Psoas muscle (tissue), 8 donors: ENCODE measurements around the gene EVPL. TPM values are rescaled to one million over a fixed set of nuclear protein-coding genes. Genes with fewer than 3 reads are reported as not detected.

Experiments used
- ATAC-seq, 4 donors: fragments of 200-7000 bp; cut with Tn5 transposase; one replicate each; pipeline ENCODE4 v1.9.1; 2020; ENCODE audit warnings: moderate library complexity in 3 of 4, mild to moderate bottlenecking in 2 of 4
- DNase-seq, 2 donors: peaks; one replicate each; pipeline ENCODE4 v3.0.0-alpha.2; 2020
- H3K27ac ChIP-seq: fragments of 200-600 bp; one replicate; pipeline ENCODE4 v1.8.0; 2022
- H3K27me3 ChIP-seq, 3 donors: fragments of 200-600 bp in 1 of 3; one replicate each; pipeline versions ENCODE4 v1.6.1 to v1.8.0; 2013 to 2022; ENCODE audit warnings: low read length in 2 of 3, mild to moderate bottlenecking in 2 of 3, moderate library complexity in 1 of 3; ENCODE audit not compliant: insufficient read depth in 3 of 3
- H3K36me3 ChIP-seq, 2 donors: fragments of 200-600 bp in 1 of 2; one replicate each; pipeline versions ENCODE4 v1.6.1 to v1.8.0; 2013 to 2022; ENCODE audit warnings: low read depth in 1 of 2, mild to moderate bottlenecking in 1 of 2, moderate library complexity in 1 of 2; ENCODE audit not compliant: insufficient read depth in 1 of 2
- H3K4me1 ChIP-seq: fragments of 200-600 bp; one replicate; pipeline ENCODE4 v1.8.0; 2022
- H3K4me3 ChIP-seq: fragments of 200-600 bp; one replicate; pipeline ENCODE4 v1.8.0; 2022; ENCODE audit warnings: mild to moderate bottlenecking
- H3K9me3 ChIP-seq: fragments of 200-600 bp; one replicate; pipeline ENCODE4 v1.8.0; 2022
- CTCF ChIP-seq: fragments of 200-600 bp; IDR thresholded peaks from one replicate; pipeline ENCODE4 v1.8.0; 2022; ENCODE audit warnings: antibody characterized with exemption
- WGBS, 3 donors: extraction: QIAGEN DNeasy Blood & Tissue Kit; methylation state at CpG; one replicate each; pipeline versions ENCODE4 v1.1.6 to v1.1.7; 2013; 5-methylcytosine and 5-hydroxymethylcytosine counted together
- intact Hi-C, 2 donors: fragments of 100-400 bp; cut with DNase I; formaldehyde crosslinking; loops; one replicate each; pipeline versions ENCODE4 v1.11.0 to v1.14.2; 2022
- long read RNA-seq, 2 donors: library from polyadenylated mRNA; unstranded; transcript quantifications; one replicate each; pipeline ENCODE4 v2.0.0, GENCODE V29; 2021
- polyA plus RNA-seq, 3 donors: library from polyadenylated mRNA; stranded (reverse); fragments of 200-250 nt; gene quantifications; one replicate each; pipeline ENCODE4 v1.2.3, GENCODE V29; 2013
- total RNA-seq, 4 donors: library from RNA; stranded (reverse); fragmentation: NEBNext Ultra II Directional in 2 of 4; extraction: Animal tissue kit (Norgen Biotek cat#: 25700) in 2 of 4; gene quantifications; one replicate each; pipeline versions ENCODE4 v1.2.1 to v1.2.4, GENCODE V29; 2021 to 2023
- donor health status: healthy with polysubstance abuse.
- donor health status: DM: no; HTN: no; CAD: no; lungs with moderate emphysema.
- donor health status: Bipolar disorder and iron deficiency.
- donor health status: healthy.
- donor health status: DM: yes; HTN: yes; CAD: no.
- donor health status: DM: no; HTN: no; CAD: no.
- donor health status: DM: no; HTN: no; CAD: no.
- donor health status: DM: yes; HTN: yes; CAD: no.

Gene EVPL
- total RNA-seq (under 1 TPM in 3 of 4 donors, not detected in 1; 0.16 to 0.36 (median 0.19) TPM), polyA plus RNA-seq (under 1 TPM; 0.03 to 0.07 (median 0.05) TPM)
- long read RNA-seq, donor 1, result 0 reads
- long read RNA-seq, donor 2, result 0 reads

- no peak for TF ChIP-seq CTCF
- DNase-seq (no peak), ATAC-seq (no peak)
- H3K27me3 ChIP-seq, result peaks cover 0 to 2% (median 0%) of the 10 kb centered on the region in 3 donors
- no peak within 1 kb of the TSS for H3K27ac ChIP-seq
- H3K4me1 ChIP-seq, result no peaks in the 10 kb centered on the region
- no peaks in the 10 kb centered on the region for H3K36me3 ChIP-seq
- no peaks in the 10 kb centered on the region for H3K9me3 ChIP-seq
- 75 to 80% (median 79%) methylated on average over 20 to 24 of the region's 24 CpGs for WGBS, 3 donors
- no peak within 1 kb of the TSS for H3K4me3 ChIP-seq
- intact Hi-C loops, result no loop called here
Observed at GRCh38 chr17:76027159-76027839, at the start of gene EVPL. TSS of gene EVPL (minus strand) at chr17:76027306. CDS start at chr17:76027198, 108 bp downstream.

GRCh38 chr17:76076146-76076764 lies 49.1 kb upstream of the EVPL start:
- H3K4me1 ChIP-seq, result peaks cover 31% of the 10 kb centered on the region
- DNase-seq, result no peak
- peaks cover 0 to 60% (median 36%) of the 10 kb centered on the region in 3 donors for H3K27me3 ChIP-seq

GRCh38 chr17:76075364-76076145 lies 48.4 kb upstream of the EVPL start:
- DNase-seq (no peak), ATAC-seq (no peak)
- Histone ChIP-seq H3K4me3 (peak overlapping the region; percentile 21), H3K27me3 (peaks cover 0 to 60% (median 36%) of the 10 kb centered on the region in 3 donors), H3K9me3 (no peaks in the 10 kb centered on the region), H3K27ac (no peak overlapping the region), H3K4me1 (peaks cover 38% of the 10 kb centered on the region), H3K36me3 (no peaks in the 10 kb centered on the region)
- intact Hi-C loops, result no loop called here
- TF ChIP-seq CTCF, result no peak
- WGBS, 3 donors, result 2 to 3% (median 2%) methylated on average over 48 of the region's 48 CpGs

More at GRCh38 chr17:76076146-76076764, 49.1 kb upstream of the EVPL start:
- Histone ChIP-seq H3K36me3 (no peaks in the 10 kb centered on the region), H3K4me3 (no peak overlapping the region), H3K27ac (no peak overlapping the region), H3K9me3 (no peaks in the 10 kb centered on the region)
- no peak for ATAC-seq
- 2 to 4% (median 3%) methylated on average over 35 to 41 of the region's 41 CpGs for WGBS, 3 donors
- intact Hi-C loops, result no loop called here
- TF ChIP-seq CTCF, result no peak

GRCh38 chr17:76074390-76075363 lies 47.6 kb upstream of the EVPL start, which contains the start of gene GALR2:
TSS of gene GALR2 (plus strand) at chr17:76074781. CDS start at chr17:76074884, 103 bp downstream.
- WGBS, 3 donors, result 2% methylated on average over 70 to 92 of the region's 92 CpGs
- H3K27ac ChIP-seq, result no peak within 1 kb of the TSS
- ATAC-seq, result no peak
- no peak for DNase-seq
- TF ChIP-seq CTCF, result no peak
- peaks cover 45% of the 10 kb centered on the region for H3K4me1 ChIP-seq
- intact Hi-C loops, result no loop called here
- no peaks in the 10 kb centered on the region for H3K9me3 ChIP-seq
- H3K4me3 ChIP-seq, result peak within 1 kb of the TSS; percentile 28
- peaks cover 0 to 60% (median 36%) of the 10 kb centered on the region in 3 donors for H3K27me3 ChIP-seq
- H3K36me3 ChIP-seq, result peaks cover 0 to 8% of the 10 kb centered on the region in 2 donors
